Omental fat pad (tissue), 4 donors: ENCODE measurements around the gene ZNF474. TPM values are rescaled to one million over a fixed set of nuclear protein-coding genes. Genes with fewer than 3 reads are reported as not detected.

Experiments used
- ATAC-seq: fragments of 150-250 bp; one replicate; pipeline ENCODE4 v1.9.1; 2016; ENCODE audit warnings: mild to moderate bottlenecking, moderate library complexity; ENCODE audit not compliant: low FRiP score
- DNase-seq: peaks from one replicate; pipeline ENCODE4 v3.0.0-alpha.2; 2019; ENCODE audit warnings: low spot score
- total RNA-seq, 4 donors: library from RNA; depleted of rRNA; stranded (reverse); fragments of >200 nt; gene quantifications; one replicate each; pipeline ENCODE4 v1.1.0, GENCODE V29; 2016
- TF ChIP-seq, protein P1 (sequence below), 3 donors: fragments of 450-650 bp; IDR thresholded peaks; one replicate each; pipeline ENCODE4 v1.5.1; 2016 to 2017; ENCODE audit warnings: antibody characterized with exemption in 3 of 3, mild to moderate bottlenecking in 3 of 3, moderate library complexity in 2 of 3

ZNF474 gene
- total RNA-seq, 4 donors from 2014 or later = 0.24 to 2.1 TPM; not detected in 2

DNA sequence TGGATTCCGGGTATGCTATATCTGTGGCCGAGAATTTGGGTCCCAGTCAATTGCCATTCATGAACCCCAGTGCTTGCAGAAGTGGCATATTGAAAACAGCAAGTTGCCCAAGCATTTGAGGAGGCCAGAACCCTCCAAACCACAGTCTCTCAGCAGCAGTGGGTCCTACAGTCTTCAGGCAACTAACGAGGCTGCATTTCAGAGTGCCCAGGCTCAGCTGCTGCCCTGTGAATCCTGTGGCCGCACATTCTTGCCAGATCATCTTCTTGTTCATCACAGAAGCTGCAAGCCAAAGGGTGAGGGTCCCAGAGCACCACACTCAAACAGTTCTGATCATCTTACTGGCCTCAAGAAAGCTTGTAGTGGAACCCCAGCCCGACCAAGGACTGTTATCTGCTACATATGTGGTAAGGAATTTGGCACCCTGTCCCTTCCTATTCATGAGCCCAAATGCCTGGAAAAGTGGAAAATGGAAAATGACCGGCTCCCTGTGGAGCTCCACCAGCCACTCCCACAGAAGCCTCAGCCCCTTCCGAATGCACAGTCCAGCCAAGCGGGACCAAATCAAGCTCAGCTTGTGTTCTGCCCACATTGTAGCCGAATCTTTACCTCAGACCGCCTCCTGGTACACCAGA is 23.0 kb downstream of the ZNF474 start:
- no peak for DNase-seq
- no peak for ATAC-seq
- TF ChIP-seq, protein P1, sequence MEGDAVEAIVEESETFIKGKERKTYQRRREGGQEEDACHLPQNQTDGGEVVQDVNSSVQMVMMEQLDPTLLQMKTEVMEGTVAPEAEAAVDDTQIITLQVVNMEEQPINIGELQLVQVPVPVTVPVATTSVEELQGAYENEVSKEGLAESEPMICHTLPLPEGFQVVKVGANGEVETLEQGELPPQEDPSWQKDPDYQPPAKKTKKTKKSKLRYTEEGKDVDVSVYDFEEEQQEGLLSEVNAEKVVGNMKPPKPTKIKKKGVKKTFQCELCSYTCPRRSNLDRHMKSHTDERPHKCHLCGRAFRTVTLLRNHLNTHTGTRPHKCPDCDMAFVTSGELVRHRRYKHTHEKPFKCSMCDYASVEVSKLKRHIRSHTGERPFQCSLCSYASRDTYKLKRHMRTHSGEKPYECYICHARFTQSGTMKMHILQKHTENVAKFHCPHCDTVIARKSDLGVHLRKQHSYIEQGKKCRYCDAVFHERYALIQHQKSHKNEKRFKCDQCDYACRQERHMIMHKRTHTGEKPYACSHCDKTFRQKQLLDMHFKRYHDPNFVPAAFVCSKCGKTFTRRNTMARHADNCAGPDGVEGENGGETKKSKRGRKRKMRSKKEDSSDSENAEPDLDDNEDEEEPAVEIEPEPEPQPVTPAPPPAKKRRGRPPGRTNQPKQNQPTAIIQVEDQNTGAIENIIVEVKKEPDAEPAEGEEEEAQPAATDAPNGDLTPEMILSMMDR (IDR thresholded peaks at IDR 0.05) = no peak

DNA sequence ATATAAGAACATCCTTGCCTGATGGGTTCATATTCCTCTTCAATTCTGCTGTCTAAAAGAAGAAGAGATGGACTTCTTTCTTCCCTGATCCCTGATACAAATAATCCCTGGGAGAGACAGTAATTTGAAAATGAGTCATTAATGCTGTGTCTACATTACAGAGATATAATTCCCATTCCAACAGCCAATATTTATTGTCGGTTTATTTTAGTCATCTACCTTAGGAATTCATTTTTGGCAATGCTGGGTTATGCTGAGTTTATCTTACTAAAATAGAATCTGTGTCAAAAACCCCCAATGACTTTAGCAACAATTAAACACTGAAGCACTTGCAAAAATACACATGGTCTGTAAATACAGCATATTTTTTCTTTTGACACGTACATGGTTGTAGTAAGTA is 23.9 kb downstream of the ZNF474 start:
- TF ChIP-seq, protein P1 (IDR thresholded peaks at IDR 0.05) = no peak
- ATAC-seq = peak; percentile 48
- DNase-seq = no peak

DNA sequence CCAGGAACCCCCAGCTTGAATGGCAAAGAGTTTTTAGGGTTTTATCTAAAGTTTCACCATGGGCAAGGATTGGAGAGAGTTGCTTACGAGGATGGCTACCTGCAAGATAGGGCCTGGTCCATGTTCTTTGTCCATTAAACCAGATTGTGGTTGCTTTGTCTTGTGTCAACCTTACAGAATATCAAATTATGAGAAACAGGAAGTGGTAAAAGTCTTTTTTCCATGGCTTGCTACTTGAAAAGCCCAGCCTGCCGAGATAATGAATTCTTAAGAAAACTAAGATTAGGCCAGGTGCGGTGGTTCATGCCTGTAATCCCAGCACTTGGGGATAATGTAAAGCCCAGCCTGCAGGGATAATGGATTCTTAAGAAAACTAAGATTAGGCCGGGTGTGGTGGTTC is 24.4 kb downstream of the ZNF474 start:
- DNase-seq = no peak
- ATAC-seq = no peak
- TF ChIP-seq, protein P1 (IDR thresholded peaks at IDR 0.05) = no peak

DNA sequence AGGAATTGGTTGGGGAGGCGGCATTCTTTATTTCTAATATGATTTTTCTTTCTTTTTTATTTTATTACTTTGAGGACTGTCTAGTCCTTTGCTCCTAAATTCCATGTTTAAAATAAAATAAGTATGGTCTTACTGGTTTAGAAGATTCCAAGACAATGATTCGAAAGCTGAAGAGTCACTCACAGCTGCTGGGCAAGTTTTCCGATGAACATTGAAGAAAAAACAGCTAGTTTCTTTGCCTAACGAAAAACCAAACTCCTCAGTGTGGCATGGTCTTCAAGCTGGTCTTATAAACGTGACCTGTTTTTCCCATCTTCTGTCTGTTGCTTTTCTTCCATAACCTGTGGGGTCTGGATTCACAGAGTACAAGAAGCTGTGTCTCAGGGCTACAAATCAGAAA is 25.1 kb downstream of the ZNF474 start:
- DNase-seq (no peak), ATAC-seq (no peak)
- TF ChIP-seq, protein P1 (IDR thresholded peaks at IDR 0.05) = no peak

DNA sequence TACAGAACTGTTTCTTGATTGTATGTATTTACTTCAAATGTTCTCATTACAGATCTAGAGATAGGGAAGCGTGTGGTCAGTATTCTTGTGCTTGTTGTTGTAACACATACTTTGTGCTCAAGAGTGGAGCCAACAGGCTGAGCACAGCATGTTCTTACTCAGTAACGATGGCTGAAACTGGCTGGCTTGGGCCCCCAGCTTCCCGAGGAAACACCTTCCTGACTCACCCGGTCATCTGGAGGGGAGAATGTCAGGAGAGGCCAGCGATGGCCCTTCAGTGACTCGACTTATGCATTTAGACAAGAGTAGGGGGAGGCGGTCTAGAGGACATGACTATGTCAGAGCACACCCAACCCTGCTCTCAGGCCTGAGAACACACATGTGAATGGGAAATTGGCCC is 25.6 kb downstream of the ZNF474 start:
- DNase-seq (no peak), ATAC-seq (no peak)
- TF ChIP-seq, protein P1 (IDR thresholded peaks at IDR 0.05) = no peak

DNA sequence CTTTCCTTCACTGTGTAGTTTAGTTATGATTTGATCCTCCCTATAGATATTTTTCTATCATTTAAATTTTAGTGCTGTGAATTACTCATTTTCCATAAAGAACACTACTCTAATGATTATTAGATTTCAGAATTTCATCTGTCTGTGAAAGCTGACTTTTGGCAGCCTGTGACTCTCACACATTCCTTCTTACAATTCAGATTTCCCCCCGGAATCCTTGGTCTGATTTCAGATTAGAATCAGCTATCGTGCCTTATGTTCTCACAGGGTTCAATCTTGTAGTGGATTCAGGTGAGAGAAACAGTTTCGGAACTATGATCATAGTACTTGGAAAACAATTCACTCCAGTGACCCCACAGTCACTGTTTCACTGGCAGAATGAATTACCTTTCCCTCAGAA is 26.2 kb downstream of the ZNF474 start:
- ATAC-seq (no peak), DNase-seq (no peak)
- TF ChIP-seq, protein P1 (IDR thresholded peaks at IDR 0.05) = no peak

DNA sequence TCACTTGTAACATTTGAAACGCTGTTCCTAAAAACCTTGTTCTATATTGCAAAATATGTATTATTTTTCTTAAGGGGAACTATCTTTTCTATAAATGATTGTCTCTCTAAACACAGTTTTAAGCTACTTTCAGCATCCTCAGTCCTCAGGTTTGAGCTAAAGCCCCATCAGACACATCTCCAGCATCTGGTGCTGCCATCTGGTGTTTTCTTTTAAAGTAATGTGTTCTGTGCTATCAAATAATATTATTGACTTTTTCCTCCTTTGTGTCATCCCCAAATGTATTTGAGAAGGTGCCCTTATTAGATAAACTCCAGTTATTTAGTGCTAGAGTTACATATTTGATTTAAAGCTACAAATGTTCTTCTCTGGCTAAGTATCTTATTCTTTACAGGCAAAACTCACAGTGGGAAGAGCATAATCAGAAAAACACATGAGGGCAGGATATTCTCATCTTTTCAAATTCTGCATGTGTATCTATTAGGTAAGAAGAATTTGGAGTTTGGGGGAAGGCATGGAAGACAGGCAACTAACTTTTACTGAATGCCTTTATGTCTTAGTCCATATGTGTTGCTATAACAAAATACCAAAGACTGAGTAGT is 27.5 kb downstream of the ZNF474 start:
- TF ChIP-seq, protein P1 (IDR thresholded peaks at IDR 0.05) = no peak
- ATAC-seq = no peak
- no peak for DNase-seq
